Stimulated activated CD8-positive, alpha-beta memory T cell treated with anti-CD3 and anti-CD28 coated beads, Interleukin-4, amount 100 ng/mL, for 24 hours (primary cell): ENCODE data around the gene MBD2.

ENCODE experiments used
- DNase-seq: peaks from one replicate; pipeline ENCODE4 v3.0.0-alpha.2; 2020; ENCODE audit warnings: low read depth

MBD2 gene

DNA sequence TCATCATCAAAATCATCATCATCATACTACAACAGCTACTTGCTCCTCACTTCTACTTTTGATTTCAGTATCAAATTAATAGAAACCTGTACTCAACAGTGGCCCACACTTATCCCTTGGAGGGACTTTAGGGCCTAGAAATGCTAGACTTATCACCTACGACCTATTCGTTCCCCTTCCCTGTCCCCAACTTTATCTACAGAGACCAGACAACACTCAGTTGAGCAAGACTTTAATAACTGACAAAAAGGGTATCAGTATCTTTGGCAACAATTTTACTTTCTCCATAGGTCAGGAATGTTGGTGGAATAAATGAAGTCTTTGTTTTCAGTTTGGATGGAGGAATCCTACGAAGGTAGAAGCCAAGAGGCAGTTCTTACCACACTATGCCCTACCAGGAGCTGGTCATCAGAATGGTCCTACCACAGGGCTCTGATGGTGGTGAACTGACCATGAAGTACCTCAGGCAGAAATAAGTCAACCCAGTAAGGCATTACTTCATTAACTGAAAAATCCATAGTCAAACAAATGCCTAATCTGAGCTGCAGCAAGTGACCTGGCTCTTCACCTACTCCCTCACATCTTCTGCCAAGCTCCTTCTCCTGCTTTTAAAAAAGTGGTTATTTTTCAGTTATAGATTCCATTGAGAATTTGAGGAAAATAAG is 26.6 kb downstream of the MBD2 start:
- no peak for DNase-seq

DNA sequence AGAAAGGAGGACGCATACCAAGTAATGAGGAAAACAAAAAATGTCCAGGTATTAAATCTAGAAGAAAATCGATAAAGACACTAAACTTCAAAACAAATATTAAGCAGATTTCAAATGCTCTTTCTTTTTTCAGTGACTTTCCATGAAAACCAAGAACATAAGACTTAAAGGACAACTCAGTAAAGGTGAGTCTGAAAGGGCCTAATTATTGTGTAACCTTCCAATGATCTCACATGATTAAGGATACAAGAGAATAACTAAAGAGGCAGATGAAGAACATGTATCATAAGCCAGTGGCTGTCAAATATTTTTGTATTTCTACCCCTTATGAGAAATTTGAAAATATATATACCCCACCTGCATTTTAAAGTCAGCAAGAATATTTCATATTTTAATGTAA is 30.7 kb downstream of the MBD2 start:
- DNase-seq: no peak

DNA sequence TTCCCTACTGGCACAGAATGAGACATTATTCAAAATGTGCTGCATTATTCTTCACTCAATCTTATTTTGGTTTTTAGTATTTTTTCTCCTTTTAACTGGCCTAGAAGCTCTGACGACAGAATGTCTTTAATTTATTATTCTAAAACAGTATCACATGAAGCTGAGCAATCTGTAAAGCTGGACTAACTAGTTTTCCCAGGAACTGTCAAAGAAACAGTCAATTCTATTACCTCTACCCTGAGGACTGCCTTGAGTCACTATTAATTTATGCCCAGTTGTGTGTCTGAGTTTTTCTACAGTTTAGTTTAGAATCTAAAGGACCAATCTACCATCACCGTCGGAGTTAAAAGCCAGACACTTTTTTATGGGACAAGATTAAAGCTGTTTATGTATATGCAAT is 31.6 kb downstream of the MBD2 start:
- no peak for DNase-seq

DNA sequence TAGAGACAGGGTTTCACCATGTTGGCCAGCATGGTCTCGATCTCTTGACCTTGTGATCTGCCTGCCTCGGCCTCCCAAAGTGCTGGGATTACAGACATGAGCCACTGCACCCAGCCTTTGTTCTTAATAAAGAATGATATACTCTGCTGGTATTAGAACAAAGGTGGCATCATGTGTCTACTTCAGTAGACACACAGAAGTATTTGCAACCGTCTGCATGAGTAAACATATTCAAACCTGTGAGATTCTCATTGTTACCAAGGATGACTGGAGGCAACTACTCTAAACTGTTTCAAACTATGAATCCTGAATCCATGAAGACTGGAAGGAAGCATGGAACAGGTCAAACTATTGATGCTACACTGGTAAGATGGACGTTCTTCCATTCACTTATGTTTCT is 32.1 kb downstream of the MBD2 start:
- DNase-seq: no peak

DNA sequence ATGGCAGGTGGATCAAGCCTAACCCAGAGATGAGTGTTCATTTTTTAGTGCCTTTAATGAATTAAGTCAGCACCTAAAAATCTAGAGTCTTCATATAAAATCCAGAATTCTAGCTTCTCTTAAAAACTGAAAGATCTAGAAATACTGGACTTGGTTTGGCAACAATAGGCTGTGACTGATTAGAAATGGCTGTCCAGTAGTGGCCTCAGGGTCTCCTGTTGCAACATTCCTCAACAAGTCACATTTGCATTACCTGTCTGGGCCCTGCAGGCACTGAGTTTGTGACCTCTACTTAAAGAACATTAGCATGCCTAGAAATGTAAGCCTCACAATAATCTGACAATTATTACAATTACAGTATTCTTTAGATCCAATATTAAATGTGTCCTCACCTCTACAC is 33.1 kb downstream of the MBD2 start:
- no peak for DNase-seq

GRCh38 chr18:54187372-54187771 is 37.1 kb downstream of the MBD2 start:
- DNase-seq: no peak

DNA sequence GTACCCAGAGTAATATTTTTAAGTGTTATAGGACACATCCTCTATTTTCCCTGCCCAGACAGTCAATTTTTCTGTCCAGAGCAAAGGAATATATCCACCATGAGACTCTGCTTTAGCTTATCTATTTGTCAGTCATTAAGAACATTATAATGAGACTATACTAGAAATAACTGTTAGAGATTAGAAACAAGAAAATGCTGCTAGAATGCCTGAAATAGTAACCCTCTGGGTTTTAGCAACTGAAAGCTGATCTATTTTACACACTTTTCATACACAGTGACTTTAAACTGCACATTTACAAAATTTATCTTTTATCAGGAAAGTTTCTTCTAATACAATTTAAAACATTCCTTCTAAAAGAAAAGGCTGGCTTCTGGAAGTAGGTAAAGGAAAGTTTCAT is 39.6 kb downstream of the MBD2 start:
- no peak for DNase-seq

GRCh38 chr18:54183390-54183789 is 41.1 kb downstream of the MBD2 start:
- DNase-seq: no peak

GRCh38 chr18:54181856-54182602 is 42.4 kb downstream of the MBD2 start:
- DNase-seq: no peak

DNA sequence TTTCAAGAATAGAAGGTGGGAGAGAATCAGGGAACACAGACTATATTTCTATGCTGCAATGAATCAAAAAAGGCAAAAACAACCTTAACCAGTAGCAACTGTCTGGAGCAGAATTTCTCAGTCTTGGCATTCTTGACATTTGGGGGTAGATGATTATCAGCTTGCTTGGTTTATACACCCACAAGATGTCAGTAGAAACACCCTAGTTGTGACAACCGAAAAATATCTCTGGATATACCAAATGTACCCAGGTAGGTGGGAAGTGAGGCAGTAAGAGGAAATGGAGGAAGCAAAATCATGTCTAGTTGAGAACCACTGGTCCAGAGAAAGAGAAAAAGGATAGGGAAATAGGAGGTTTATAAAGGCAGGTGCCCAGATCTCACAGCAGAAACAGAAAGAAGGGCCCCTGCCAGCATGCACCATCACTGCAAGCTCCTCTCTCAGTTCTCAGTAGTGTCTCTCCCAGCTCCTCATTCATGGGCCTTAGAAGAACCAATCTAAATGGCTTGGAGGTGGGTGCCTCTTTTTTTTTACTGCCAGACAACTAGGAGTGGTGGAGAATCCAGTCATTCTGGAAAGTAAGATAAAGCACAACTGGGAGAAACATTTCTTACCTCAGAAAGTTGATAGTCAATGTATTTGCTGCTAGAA is 50.4 kb downstream of the MBD2 start:
- no peak for DNase-seq

- DNase-seq: no peak
These were observed 51.2 kb downstream of the MBD2 start for GRCh38 chr18:54173250-54173649.

GRCh38 chr18:54169431-54170403 is 54.8 kb downstream of the MBD2 start:
- no peak for DNase-seq

DNA sequence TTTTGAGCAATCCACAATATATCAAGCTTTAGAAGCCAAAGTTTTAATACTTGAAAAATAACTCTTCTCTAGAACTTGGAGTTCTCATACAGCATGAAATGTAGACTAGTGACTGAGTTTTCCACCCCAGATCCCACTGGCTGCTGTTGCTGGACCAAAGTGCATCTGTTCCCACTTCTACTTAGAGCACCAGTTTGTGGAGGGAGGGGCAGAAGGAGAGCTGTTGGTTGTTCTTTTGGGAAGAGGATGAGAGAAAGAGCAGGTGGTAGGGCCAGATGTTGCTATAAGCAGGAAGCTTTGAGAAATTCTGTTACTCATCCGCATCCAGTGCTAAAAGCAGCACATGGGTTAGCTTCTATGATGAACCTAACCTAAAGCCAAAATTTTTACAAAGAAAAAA is 59.0 kb downstream of the MBD2 start:
- no peak for DNase-seq

DNA sequence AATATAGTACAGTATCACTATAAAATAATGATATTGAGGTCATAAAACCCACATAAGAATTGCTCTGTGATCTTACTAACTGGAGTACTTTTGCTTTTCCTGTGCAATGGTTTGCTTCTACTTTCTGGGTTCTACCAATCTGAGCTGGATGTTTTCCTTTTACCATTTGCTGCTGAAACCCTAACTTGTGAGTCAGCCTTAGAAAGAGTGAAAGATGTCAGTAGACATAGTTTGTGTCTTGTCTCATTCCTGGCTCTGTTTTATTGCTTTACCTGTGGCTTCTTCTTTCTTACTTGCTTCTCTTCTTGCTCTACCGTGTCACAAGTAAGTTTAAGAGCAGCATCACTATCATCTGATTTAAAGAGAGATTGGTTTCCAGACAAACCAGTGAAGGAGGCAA is 61.0 kb downstream of the MBD2 start:
- DNase-seq: no peak

- no peak for DNase-seq
These were observed 62.0 kb downstream of the MBD2 start for GRCh38 chr18:54162431-54162830.

DNA sequence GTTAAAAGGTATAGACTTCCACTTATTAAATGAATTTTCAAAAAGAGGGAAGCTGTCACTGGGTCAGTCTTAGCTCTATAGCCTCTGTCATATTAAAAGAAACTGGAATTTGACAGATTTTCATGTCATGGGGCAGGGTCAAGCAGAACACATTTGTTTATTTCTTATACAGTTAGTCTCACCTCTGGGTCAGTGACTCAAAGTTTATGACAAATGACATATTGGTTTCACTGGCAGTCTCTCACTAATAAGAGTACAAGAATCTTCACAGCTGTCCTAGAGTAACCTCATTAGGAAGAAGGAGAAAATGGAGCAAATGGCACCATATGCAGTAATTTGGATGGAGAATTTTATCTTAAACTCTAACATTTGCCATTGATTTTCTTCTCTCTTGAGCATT is 63.2 kb downstream of the MBD2 start:
- no peak for DNase-seq

GRCh38 chr18:54159906-54160305 is 64.6 kb downstream of the MBD2 start:
- DNase-seq: no peak

GRCh38 chr18:54157646-54158385 is 66.7 kb downstream of the MBD2 start:
- no peak for DNase-seq

DNA sequence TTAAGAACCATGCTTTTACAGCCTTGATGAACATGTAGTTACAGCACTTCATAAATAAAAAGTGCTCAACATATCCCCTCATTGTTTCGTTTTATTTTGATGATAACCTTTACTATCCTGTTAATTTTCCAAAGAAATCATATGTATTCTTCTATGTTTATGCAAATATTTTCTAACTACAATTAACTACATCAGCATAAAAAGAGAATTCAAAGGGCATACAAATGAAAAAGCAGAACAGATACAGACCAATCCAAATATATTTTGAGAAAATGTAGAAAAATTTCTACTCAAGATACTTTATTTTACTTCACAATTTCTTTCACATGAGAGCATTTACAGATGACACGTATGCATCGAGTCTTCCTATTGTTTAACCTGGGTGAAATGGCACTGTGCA is 69.1 kb downstream of the MBD2 start:
- DNase-seq: no peak

GRCh38 chr18:54154231-54154630 is 70.2 kb downstream of the MBD2 start:
- no peak for DNase-seq

DNA sequence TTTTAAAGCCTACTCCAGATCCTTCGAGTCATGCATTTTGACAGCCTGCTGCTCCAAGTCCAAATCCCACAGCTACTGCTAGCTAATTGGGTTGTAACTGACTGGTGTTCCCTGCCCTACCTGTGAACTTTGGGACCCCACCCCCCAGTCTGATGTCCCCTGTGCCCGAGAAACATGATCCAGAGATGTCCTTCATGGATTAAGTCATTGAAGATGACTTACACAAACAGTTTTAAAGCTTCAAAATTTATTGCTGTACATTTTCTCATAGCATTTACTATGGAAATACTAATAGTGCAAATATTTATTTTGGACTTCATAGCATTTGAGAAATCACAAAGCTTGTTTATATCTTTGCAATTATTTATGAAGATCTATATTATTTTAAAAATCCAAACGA is 73.1 kb downstream of the MBD2 start:
- DNase-seq: no peak

DNA sequence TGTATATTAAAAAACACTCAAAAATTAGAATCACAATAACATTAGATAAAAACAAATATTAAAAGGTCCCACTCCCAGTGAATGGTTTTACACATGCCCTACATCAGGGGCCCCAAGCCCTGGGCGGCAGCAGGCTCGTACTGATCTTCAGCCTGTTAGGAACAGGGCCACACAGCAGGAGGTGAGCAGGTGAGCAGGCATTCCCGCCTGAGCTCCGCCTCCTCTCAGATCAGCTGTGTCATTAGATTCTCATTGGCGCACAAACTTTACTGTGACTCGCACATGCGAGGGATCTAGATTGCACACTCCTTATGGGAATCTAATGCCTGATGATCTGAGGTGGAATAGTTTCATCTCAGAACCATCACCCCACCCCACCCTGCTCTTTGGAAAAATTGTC is 74.2 kb downstream of the MBD2 start:
- DNase-seq: no peak
